Gastroesophageal sphincter (tissue), 4 donors: ENCODE results near the gene HELQ. TPM values are rescaled to one million over a fixed set of nuclear protein-coding genes. Genes with fewer than 3 reads are reported as not detected.

Source experiments
- ATAC-seq: fragments of 150-250 bp; one replicate; pipeline ENCODE4 v1.9.1; 2016; ENCODE audit warnings: mild to moderate bottlenecking, moderate library complexity
- H3K27ac ChIP-seq, 4 donors: fragments of 200-600 bp; sonication (generic) in 3 of 4; 1 replicate in 3 of 4; 2 replicates in 1 of 4; pipeline ENCODE4 v1.5.1; 2016 to 2019
- H3K27me3 ChIP-seq: fragments of 200-600 bp; sonication (generic); one replicate; pipeline ENCODE4 v1.5.1; 2019
- H3K36me3 ChIP-seq, 2 donors: fragments of 200-600 bp; sonication (generic); one replicate each; pipeline ENCODE4 v1.5.1; 2019; ENCODE audit warnings: control low read depth in 1 of 2
- H3K4me1 ChIP-seq, 3 donors: fragments of 200-600 bp; sonication (generic); 1 replicate in 2 of 3; 2 replicates in 1 of 3; pipeline ENCODE4 v1.5.1; 2016 to 2019; ENCODE audit warnings: control low read depth in 2 of 3
- H3K4me3 ChIP-seq, 2 donors: fragments of 200-600 bp; sonication (generic); one replicate each; pipeline ENCODE4 v1.5.1; 2019; ENCODE audit warnings: mild to moderate bottlenecking in 1 of 2, moderate library complexity in 1 of 2
- H3K9me3 ChIP-seq, 3 donors: fragments of 200-600 bp; sonication (generic); one replicate each; pipeline ENCODE4 v1.5.1; 2017 to 2019; ENCODE audit warnings: control low read depth in 2 of 3
- CTCF ChIP-seq, 4 experiments: fragments of 200-600 bp in 2 of 4; fragments of 450-650 bp in 2 of 4; sonication (generic) in 1 of 4; IDR thresholded peaks; one replicate each; pipeline ENCODE4 v1.5.1; 2017 to 2019; ENCODE audit warnings: antibody characterized with exemption in 4 of 4, mild to moderate bottlenecking in 2 of 4, moderate library complexity in 2 of 4
- EP300 ChIP-seq: sonication (generic); formaldehyde crosslinking; IDR thresholded peaks from one replicate; pipeline ENCODE4 v1.6.1; 2017; ENCODE audit warnings: antibody characterized with exemption, mild to moderate bottlenecking
- POLR2A ChIP-seq, 2 donors: fragments of 450-650 bp; IDR thresholded peaks; one replicate each; pipeline ENCODE4 v1.6.1; 2017; ENCODE audit warnings: antibody characterized with exemption in 2 of 2, mild to moderate bottlenecking in 2 of 2, moderate library complexity in 1 of 2
- POLR2AphosphoS5 ChIP-seq: sonication (generic); formaldehyde crosslinking; IDR thresholded peaks from one replicate; pipeline ENCODE4 v1.6.1; 2017; ENCODE audit warnings: antibody characterized with exemption
- WGBS, 2 donors: methylation state at CpG; one replicate each; pipeline ENCODE4 v1.1.5; 2018; ENCODE audit warnings: low coverage in 1 of 2; 5-methylcytosine and 5-hydroxymethylcytosine counted together
- total RNA-seq, 4 donors: library from RNA; depleted of rRNA; stranded (reverse); fragments of >200 nt; gene quantifications; one replicate each; pipeline ENCODE4 v1.1.0, GENCODE V29; 2016

Gene HELQ
- total RNA-seq, 4 donors from 2014 or later = 10.3 to 16.7 (median 13.6) TPM

DNA sequence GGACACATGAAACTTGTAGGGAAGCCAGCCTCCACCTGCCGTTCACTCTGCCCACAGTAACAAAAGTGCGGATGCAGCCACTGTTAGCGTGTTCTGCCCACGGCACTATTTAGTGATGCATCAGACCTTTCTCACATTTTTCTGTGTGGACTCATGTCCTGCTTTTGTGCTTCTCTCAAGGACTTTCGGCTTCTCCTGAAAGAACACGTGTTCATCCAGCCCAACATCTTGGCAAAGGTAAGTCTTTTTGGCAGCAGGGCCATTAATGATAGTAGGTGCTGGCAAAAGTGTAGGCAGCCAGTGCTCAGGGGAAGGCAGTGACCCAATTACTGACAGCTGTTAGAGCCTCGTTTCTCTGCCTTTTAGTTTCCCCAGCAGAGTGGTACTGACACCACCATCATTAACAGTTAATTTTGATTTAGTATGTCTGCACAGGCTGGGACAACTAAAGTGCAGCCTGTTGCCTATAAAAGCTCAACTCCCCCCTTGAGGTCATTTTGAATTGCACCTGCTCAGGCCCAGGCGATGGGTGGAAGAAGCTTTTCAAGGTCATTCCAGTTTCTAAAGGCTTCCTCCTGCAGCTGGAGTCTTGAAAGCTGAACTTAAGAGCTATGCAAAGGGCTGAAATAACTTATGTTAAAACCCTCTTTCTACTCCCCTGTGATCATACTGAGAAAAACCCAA, 66.4 kb downstream of the HELQ start:
- Histone ChIP-seq H3K9me3 (no peaks in the 10 kb centered on the region), H3K27ac (no peak overlapping the region), H3K4me3 (no peak overlapping the region), H3K27me3 (no peaks in the 10 kb centered on the region), H3K4me1 (no peaks in the 10 kb centered on the region), H3K36me3 (no peaks in the 10 kb centered on the region)
- no peak for TF ChIP-seq EP300
- TF ChIP-seq CTCF (IDR thresholded peaks at IDR 0.05) = no peak
- TF ChIP-seq POLR2AphosphoS5 = no peak
- no peak for TF ChIP-seq POLR2A (IDR thresholded peaks at IDR 0.05)
- ATAC-seq = no peak
- WGBS, 2 donors = 81 to 83% methylated on average over 6 to 7 of the region's 8 CpGs

- ATAC-seq = no peak
- TF ChIP-seq EP300 (no peak), POLR2A (IDR thresholded peaks at IDR 0.05) (no peak), POLR2AphosphoS5 (no peak), CTCF (IDR thresholded peaks at IDR 0.05) (no peak)
- WGBS, 2 donors = 43 to 91% methylated on average over 1 to 4 of the region's 4 CpGs
- H3K27me3 ChIP-seq = no peaks in the 10 kb centered on the region
- no peaks in the 10 kb centered on the region for H3K36me3 ChIP-seq
- no peaks in the 10 kb centered on the region for H3K4me1 ChIP-seq
- no peak overlapping the region for H3K27ac ChIP-seq
- no peak overlapping the region for H3K4me3 ChIP-seq
- H3K9me3 ChIP-seq = no peaks in the 10 kb centered on the region
These were observed 67.3 kb downstream of the HELQ start for GRCh38 chr4:83388313-83388676.

GRCh38 chr4:83387476-83388312, 67.9 kb downstream of the HELQ start:
- H3K4me3 ChIP-seq = no peak overlapping the region
- TF ChIP-seq POLR2A (IDR thresholded peaks at IDR 0.05) (no peak), EP300 (no peak), CTCF (IDR thresholded peaks at IDR 0.05) (no peak), POLR2AphosphoS5 (no peak)
- H3K36me3 ChIP-seq = no peaks in the 10 kb centered on the region
- H3K27me3 ChIP-seq = no peaks in the 10 kb centered on the region
- no peak overlapping the region for H3K27ac ChIP-seq
- ATAC-seq = no peak
- H3K4me1 ChIP-seq = no peaks in the 10 kb centered on the region
- WGBS, 2 donors = 33 to 36% methylated on average over 3 of the region's 3 CpGs
- H3K9me3 ChIP-seq = peaks cover 0 to 2% (median 0%) of the 10 kb centered on the region in 3 donors

- no peaks in the 10 kb centered on the region for H3K36me3 ChIP-seq
- TF ChIP-seq CTCF (IDR thresholded peaks at IDR 0.05) = no peak
- no peak for ATAC-seq
- H3K27me3 ChIP-seq = no peaks in the 10 kb centered on the region
- H3K4me1 ChIP-seq = no peaks in the 10 kb centered on the region
- no peak overlapping the region for H3K27ac ChIP-seq
- no peak overlapping the region for H3K4me3 ChIP-seq
- H3K9me3 ChIP-seq = peaks cover 0 to 7% (median 0%) of the 10 kb centered on the region in 3 donors
- WGBS, 2 donors = 40 to 55% methylated on average over 1 to 2 of the region's 3 CpGs
These were observed 68.6 kb downstream of the HELQ start for GRCh38 chr4:83387012-83387411.

GRCh38 chr4:83382850-83383249, 72.8 kb downstream of the HELQ start:
- WGBS, 2 donors = 56 to 76% methylated on average over 2 of the region's 2 CpGs
- no peak for ATAC-seq
- Histone ChIP-seq H3K27ac (no peak overlapping the region), H3K4me1 (no peaks in the 10 kb centered on the region), H3K27me3 (no peaks in the 10 kb centered on the region), H3K36me3 (no peaks in the 10 kb centered on the region), H3K4me3 (no peak overlapping the region), H3K9me3 (peaks cover 0 to 7% (median 0%) of the 10 kb centered on the region in 3 donors)
- TF ChIP-seq EP300 = no peak
- TF ChIP-seq CTCF (IDR thresholded peaks at IDR 0.05) = no peak
- TF ChIP-seq POLR2AphosphoS5 = no peak
- no peak for TF ChIP-seq POLR2A (IDR thresholded peaks at IDR 0.05)
